ENCODE data around the gene ITPKB.
"Not testable (repeated sequence)": the region's sequence is repeated elsewhere in the genome, so short reads cannot be mapped to it uniquely, and the experiment has no call there.

The ITPKB gene

DNA sequence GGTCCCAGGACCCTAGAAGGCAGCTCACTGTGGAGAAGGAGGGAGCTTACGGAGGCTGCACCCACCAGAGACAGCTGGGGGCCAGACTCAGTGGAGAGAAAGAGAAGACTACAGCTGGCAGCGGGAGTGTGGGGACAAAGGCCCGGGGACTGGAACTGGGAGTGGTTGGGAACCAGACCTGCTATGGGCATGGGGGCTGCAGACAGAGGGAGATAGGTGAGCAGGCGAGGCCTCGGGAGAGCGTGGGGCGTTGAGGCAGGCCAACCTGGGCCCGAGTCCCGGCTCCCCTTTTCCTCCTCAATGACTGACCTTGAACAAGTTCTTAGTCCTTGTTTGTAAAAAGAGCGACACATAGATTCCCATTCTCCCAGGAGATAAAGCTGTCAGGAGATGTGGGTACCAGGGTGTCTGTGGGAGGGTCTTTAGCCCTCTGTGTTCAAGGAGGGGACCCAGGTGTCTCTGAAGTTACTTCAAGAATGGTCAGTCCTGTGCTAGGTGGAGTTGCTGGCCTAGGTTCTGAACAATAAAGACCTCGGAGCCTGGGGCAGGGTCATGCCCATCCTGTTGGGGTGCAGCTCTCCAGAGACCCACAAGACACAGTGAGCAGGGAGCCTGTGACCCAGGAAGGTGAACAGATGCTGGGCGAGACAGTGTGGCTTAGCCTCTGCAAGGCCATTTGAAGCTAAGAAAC, 87.9 kb downstream of the ITPKB start:
- no peak for DNase-seq (ENCODE audit: low read depth)

DNA sequence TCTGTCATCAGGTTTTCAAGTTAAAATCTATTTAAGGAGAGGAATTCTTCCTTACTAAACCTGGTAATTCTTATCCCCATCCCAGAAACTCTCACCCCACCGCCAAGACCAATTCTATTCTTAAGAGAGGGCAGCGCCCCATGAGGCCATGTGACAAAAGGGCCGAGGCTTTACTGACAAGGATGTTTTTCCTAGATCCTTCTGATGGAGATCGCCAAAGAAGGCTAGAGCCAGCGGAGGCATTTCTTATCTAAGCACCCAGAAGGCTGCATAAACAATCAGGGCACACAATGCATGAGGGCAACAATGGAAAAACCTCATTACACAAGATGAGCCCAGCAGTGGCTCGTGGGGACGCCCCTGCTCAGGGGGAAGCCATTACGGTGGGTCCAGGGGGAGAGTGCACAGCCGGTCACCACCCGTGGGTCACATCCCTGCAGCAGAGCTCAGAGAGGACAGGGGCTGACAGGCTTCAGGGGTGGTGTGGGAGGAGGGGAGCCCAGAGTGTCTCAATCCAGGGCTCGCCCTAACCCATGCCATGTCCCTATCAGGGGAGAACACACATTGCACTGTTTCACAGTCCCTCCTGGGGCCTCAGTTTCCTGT, 88.7 kb downstream of the ITPKB start:
- DNase-seq (ENCODE audit: low read depth), result no peak

DNA sequence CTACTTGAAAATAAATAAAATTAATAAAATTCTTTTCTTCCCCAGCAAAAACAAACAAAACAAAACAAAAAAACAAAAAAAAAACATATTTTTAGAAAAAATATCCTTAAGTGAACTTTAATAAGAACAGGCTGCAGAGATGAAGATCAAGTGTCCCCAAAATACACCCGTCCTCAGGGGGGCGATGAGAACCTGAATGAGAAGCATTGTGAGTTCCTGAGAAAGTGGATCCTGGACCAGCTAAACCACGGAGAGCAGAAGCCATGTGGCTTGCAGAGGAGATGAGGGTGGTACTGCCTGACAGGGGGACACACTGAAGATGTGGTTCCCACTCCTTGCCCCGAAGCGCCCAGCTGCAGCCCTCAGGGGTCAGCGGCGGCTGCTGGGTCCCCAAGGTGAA, 89.3 kb downstream of the ITPKB start:
- no peak for DNase-seq (ENCODE audit: low read depth)

DNA sequence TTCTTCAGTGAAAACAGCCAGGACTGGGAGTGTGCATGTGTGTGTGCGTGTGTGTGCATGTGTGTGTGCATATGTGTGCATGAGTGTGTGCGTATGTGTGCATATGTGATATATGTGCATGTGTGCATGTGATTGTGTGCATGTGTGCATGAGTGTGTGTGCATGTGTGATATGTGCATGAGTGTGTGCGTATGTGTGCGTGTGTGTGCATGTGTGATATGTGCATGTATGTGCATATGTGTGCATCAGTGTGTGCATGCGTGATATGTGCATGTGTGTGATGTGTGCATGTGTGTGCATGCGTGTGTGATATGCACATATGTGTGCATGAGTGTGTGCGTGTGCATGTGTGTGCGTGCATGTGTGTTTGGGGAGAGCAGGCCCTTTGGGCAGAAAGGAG, 89.8 kb downstream of the ITPKB start:
- no peak for DNase-seq (ENCODE audit: low read depth)

DNA sequence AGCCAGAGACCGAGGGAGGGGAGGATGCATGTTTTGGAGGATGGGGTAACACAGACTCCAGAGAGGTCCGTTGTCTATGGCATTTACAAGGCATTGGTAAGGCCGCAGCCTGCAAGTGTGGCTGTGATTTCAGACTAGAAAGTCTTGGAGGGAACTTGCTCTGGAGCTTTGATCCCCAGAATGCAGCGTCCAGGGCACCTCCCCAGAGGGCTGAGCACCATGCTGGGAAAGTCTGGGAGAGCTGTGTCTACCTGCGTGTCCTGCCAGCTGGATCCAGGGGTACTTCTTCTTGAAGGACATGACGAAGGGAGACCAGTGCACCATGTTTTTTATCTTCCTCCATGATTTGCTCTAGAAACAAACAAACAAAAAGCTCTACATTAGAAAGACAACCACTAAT, 90.7 kb downstream of the ITPKB start:
- DNase-seq (ENCODE audit: low read depth), result no peak

DNA sequence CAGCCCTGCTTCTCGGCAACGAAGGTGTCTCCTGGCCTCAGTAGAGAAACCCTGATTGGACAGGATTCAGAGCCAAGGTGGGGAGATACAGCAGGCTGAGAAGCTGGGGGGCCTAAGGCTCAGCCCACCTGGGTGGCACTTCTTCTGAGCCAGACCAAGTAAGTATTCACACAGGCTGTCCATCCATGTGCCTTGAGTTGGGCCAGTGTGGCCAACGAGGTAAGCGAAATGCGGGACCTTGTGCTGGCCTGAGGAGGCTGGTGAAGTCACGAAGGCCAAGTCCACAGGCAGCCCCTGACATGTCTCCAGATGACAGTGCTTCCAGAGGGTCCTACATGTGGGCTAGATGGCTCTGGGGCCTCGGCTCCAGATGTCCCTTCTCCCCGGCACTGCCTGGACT, 91.4 kb downstream of the ITPKB start:
- no peak for DNase-seq (ENCODE audit: low read depth)

DNA sequence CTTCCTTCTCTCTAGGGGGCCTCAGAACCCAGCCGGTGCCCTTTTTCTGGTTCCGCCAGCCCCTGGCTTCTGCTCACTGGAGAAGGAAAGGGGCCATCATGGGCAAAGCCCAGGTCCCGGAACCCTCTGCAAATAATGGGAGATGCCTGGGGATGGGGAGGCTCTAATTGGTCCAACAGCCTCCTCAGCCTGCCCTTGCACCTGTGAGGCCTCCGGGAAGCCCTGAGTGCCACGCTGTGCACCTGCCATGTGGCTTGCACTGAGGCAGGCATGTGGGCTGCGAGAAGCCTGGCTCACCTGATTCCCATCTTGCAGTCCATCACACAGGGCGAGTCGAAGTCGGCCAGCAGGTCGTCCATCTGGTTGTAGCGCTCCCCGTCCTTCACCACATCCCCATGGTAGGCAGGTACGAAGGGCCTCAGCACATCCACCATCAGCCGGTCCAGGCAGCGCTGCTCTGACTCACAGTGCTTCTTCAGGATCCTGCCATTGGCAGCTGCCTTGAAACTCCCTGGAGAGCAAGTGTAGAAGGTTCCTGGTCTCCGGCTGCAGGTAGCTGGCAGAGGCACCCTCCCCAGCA, 92.1 kb downstream of the ITPKB start:
- DNase-seq (ENCODE audit: low read depth), result no peak

DNA sequence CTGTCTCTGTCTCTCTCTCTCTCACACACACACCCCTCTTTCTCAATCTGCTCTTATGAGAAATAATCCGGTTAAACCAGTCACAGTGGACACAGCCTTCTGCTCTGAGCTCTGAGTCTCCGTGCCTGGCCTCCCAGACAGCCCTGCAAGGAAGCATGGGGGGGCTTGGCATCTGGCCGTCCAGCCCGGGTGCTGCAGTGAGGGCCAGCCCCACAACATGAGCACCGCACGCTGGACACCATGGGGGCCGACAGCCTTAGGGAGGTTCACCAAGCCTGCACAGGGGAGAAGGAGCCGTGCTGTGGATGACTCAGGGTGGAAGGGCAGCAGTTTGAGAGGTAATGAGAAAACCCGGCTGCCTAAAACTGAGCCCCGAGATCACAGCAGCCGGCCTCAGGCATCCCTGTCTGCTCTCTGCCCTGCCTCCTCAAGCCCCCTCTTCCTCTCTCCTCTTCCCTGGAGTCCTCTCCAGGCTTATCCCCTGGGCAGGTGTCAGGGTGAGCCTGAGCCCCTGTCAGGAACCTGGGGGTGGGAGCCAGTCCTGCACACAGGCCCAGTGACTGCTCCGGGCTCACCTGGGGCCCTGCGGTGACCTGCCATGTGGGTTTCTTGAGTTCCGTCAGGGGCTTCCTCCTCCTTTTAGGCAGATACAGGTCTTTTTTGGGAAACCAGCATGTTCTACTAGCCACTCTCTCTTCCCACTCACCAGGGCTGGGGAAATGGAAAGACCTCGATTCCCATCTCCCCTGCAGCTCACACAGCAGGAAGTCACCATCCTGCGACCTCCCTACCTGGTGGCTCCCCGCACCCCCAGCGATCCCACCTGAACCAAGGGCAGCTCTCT, 92.8 kb downstream of the ITPKB start:
- DNase-seq (ENCODE audit: low read depth), result no peak

DNA sequence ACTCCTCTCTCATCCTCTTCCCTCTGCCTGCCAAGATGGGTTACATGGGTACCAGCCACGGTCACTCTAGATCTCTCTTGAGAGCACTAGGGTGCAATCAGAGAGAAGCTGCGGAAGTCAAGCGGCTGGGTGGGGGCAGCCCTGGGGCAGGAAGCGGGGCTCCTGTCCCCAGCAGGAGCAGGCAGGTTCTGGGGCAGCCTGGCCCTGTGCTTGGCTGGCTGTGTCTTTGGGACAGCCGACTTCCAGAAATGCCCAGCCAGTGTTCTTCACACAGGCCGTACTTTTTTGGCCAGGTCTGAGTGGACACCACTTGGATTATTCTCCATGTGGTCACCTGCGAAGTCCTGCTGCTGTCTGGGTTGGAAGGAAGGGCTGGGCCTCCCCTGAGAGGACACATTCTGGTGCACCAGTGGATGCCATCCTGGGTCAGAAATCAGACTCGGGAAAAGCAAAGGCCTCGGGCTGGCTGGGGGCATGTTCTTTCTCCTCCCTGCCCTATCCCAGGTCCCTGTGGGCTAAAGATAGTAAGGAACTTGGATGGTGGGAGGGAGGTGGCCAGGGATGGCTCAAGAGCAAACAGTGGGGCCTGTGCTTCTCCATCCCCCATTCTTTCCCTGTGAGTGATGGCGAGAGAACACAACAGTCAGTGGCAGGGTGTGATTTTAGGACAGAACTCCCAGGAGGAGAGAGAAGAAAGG, 93.7 kb downstream of the ITPKB start:
- DNase-seq (ENCODE audit: low read depth), result no peak

DNA sequence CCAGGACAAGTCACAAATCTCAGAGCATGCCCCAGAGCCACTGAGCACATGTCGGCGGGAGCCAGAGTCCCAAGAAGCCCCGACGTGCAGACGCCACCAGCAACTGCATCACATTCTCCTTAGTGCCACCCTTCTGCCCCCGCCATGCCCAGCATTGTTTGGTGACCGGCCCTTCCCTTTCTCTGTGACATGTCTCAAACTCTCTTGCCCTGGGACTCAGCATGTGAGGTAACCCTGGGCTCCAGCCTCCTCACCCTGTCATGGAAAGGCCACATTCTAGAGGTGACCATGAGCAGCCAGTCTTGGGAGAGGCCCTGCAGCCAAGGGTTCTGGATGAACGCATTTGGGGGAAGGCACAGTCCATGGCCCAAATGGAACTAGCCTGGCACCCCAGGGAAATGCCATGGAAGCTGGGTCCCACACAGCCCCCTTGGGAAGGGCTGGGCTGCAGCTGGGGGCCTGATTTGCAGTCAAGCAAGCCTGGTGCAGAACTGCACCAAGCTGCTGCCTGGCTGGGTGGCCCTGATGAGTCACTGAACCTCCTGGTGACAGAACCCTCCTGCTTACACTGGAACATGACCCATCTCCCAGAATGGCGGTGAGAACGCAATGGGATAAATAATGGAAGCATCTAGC, 94.4 kb downstream of the ITPKB start:
- DNase-seq (ENCODE audit: low read depth), result no peak

DNA sequence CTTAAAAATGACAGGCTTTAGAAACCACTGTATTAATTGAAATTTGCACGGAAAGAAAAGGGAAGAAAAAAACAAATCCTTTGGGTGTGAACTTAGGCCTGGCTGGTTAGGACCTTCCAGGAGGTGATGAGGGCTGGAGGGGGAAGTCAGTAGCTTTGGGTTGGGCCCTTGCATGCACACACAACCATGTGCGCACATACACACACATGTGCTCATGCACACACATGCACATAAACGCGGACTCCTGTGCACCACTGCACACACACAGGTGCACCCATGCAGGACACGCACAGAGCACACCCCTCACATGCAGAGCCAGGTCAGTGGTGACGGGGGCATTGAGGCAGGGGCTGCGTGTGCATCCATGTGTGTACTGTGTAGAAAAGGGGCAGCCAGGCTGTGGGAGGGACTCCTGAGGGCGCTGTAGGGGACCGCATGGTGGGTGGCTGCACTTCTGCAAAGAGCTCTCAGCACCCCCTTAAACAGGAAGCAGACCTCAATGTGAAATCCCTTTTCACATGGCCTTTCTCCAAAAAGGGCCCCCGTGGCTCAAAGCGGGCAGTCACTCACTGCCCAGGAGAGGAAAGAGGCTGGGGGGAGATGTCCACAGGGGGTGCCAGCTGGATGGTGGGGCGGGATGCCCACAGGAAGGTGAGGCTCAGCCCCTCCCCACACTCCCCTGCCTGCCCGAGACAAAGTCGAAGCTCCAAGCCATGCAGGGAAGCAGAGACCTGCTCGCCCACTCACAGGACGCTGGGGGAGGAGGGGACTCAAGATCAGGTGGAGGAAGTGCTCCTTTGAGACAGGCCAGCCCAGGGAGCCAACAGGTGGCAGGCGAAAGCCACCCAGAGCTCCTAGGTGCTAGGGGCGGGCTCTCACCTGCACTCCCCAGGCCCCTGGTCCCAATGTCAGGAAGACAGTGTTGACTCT, 95.2 kb downstream of the ITPKB start:
- no peak for DNase-seq (ENCODE audit: low read depth)

DNA sequence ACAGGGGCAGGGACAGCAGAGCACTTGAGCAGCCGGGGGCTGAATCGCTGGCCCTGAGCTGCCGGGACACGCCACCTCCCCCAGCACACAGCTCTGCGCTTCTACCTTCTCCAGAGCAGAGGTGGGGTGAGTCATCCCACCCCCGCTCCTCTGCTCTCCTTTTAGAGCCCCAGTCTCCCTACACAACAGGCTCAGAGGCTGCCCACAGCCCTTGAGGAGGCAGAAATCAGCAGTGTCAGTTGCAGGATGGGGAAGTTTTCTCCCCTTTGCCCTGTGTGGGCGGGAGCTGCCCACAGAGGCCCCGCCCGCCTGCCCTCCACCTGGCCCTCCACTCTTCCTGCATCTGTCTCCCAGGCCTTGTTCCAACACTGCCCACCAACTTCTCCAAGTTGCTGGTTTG, 95.9 kb downstream of the ITPKB start:
- no peak for DNase-seq (ENCODE audit: low read depth)

DNA sequence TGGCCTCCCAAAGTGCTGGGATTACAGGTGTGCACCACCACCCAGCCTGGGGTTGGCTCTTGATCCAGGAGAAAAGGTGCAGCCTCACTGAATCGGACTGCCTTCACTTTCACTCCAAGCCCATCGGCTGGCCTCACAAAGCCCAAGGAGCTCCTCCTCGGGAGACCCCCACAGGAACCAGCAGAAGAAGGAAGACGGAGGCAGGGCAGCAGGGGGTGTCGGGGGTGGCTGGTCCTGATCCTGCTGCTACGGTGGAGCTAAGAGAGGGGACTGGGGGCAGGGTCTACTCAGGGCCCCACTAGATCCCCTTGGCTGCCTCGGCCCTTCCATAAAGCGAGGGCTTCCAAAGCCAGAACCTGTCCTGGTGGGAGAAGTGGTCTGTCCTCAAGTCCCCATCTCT, 96.7 kb downstream of the ITPKB start:
- DNase-seq (ENCODE audit: low read depth), result no peak

DNA sequence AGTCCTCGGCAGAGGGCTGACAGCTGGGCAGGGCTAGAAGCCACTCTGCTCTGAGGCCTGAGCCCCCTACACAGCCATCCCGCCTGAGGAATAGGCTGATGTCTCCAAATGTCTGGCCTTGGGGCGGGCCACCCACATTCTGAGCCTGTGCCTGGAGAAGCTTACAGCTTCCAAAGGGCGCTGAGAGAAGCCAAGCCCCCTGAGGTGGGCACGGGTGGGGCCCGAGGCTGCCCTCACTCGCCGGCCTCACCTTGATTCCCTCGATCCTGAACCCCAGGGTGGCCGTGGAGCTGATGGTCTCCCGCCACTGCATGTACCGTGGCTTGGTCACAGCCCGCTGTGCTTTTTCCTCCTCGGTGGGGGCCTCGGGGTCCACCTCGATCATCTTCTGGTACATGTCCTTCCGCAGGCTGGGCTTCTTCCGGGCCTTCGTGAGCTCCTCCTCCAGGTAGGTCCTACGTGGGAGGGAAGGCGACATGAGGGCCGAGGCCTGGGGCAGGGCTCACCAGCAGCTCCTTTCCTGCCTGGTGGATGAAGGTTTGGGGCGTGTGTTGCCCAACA, 97.3 kb downstream of the ITPKB start:
- no peak for DNase-seq (ENCODE audit: low read depth)

DNA sequence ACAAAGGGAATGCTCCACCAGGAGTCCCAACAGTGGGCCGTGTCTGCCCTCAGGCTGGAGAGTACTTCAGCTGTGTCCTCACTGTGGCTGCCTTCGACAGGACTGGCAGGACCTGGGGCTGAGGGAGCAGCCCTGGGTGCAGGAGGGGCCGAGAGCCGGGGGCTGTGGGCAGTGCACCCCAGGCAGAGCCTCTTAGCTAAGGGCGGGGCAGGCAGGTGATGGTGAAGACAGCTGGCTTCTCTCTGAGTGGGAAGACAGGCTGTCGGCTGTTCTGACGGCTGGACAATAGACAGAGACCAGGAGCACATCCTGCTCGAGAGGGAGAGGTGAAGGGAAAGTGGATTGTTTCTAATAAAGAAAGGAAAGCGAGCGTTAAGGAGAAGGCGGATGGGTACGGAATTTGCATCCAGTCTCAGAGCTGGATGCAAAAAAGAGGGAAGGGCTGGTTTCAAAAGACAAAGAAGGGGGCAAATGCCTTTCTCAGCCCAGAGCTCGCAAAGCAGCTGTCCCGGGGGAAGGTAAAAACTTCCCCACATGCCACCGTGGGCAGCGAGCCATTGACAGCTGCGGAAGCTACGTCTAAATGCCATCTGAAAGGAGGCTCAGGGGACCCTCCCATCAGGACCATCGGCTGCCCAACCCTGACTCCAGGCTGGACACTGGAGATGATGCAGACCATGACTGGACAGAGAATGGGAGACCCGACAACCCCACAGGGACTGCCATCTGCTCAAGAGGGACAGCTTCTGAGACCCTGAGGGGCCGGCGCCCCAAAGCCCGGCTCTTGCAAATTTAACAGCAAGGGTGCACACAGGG, 98.6 kb downstream of the ITPKB start:
- no peak for DNase-seq (ENCODE audit: low read depth)

DNA sequence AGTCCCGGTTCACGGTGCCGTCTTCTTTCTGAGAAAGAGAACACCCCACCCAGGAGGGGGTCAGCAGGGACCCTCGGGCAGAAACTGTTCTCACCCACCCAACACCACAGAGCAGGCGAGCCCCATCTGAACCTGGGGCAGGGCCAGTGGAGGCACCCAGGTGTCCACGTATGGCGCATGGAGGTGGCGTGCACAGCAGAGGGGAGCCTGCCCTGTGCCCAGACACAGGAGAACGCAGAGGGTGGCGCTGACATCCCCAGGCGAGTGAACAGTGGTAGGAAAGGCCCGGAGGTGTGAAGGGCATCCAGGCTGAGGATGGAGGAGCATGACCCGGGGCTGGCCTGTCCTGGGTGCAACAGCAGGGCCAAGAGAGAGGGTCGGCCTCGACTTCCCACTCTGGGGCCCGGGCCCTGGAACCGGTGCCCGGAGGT, 99.4 kb downstream of the ITPKB start:
- DNase-seq (ENCODE audit: low read depth), result no peak

DNA sequence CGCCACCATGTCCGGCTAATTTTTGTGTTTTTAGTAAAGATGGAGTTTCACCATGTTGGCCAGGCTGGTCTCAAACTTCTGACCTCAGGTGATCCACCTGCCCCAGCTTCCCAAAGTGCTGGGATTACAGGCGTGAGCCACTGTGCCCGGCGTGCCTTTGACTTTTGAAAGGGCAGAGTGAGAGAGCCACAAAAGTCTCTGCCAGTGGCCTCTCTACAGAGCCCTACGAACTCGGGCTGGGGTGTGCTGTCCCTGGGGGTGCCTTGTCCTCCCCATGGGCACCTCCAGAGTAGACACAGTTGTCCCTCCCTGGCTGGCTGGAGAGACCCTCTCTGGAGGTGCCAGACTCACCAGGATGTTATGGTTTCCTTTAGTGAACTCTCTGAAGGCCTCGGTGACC, 99.9 kb downstream of the ITPKB start:
- not testable (repeated sequence) for DNase-seq (ENCODE audit: low read depth)

DNA sequence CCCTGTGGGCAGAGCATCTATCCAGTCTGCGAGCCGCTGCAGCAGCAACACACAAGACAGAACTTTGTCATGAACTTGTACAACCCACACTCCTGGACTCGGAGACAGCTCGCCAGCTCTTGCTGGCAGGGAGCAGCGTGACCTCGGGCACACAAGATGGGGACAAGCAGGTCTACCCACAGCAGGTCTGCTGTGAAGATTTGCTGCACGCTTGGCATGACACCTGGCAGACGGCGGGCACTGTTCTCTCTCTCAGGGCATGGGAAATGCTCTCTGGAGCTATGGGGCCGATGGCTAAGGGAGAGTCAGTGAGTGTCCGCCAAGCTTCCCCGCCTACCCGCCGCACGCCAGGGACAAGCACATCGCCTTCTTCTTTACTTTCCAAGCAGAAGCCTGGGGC, 100.5 kb downstream of the ITPKB start:
- DNase-seq (ENCODE audit: low read depth), result no peak

DNA sequence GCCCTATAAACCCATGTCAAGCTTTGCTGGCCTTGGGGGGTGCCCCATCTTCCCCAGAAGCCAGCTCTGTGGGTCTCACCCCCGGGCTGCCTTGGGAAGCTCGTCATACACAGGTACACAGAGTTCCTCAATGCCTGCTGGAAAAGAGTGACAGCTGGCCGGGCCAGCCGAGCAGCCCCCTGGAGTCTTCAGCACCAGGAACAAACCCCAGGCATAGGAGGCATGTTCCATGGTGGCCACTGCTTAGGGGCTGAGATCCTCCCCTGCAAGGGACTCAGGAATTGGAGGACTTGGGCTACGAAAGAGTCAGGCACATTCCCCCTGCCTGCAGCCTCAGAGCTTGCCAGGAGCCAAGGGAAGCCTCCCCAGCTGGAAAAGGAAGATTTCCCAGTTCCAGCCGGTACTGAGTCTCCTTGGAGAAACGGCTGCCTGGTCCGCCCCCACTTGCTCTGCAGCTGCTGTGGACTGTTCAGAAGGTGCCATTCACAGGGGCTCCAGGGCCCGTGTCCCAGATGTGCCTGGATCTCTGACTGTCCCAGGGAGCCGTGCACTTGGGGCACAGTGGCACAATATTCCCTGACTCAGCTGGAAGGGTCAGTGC, 101.0 kb downstream of the ITPKB start:
- no peak for DNase-seq (ENCODE audit: low read depth)
